ENCODE results near the gene KLHL2.
A peak's percentile ranks its signal among the peaks of the same experiment; 100 is the strongest.
"Not testable (repeated sequence)": the region's sequence is repeated elsewhere in the genome, so short reads cannot be mapped to it uniquely, and the experiment has no call there.

The KLHL2 gene

GRCh38 chr4:165336743-165337142 is 129.4 kb downstream of the KLHL2 start:
- DNase-seq (ENCODE audit: low read depth) = no peak
- TF ChIP-seq CTCF (IDR thresholded peaks at IDR 0.05; ENCODE audit: insufficient read depth, low read depth, low read length, missing control alignments) = no peak
- no peak overlapping the region for H3K4me3 ChIP-seq (ENCODE audit: low read length)

- DNase-seq (ENCODE audit: low read depth); H3K4me3 ChIP-seq (ENCODE audit: low read length): not testable (repeated sequence)
Measured at GRCh38 chr4:165342340-165342739, 135.0 kb downstream of the KLHL2 start.

- TF ChIP-seq CTCF (IDR thresholded peaks at IDR 0.05; ENCODE audit: insufficient read depth, low read depth, low read length, missing control alignments) = peak; percentile 58
- H3K4me3 ChIP-seq (ENCODE audit: low read length) = no peak overlapping the region
- peak; percentile 51 for DNase-seq (ENCODE audit: low read depth)
Measured at GRCh38 chr4:165343353-165344191, 136.2 kb downstream of the KLHL2 start.

GRCh38 chr4:165345666-165346417 is 138.5 kb downstream of the KLHL2 start:
- no peak overlapping the region for H3K4me3 ChIP-seq (ENCODE audit: low read length)
- TF ChIP-seq CTCF (IDR thresholded peaks at IDR 0.05; ENCODE audit: insufficient read depth, low read depth, low read length, missing control alignments) = peak; percentile 18
- no peak for DNase-seq (ENCODE audit: low read depth)

GRCh38 chr4:165347647-165348569 is 140.5 kb downstream of the KLHL2 start:
- no peak for TF ChIP-seq CTCF (IDR thresholded peaks at IDR 0.05; ENCODE audit: insufficient read depth, low read depth, low read length, missing control alignments)
- no peak overlapping the region for H3K4me3 ChIP-seq (ENCODE audit: low read length)
- DNase-seq (ENCODE audit: low read depth) = no peak

- no peak for TF ChIP-seq CTCF (IDR thresholded peaks at IDR 0.05; ENCODE audit: insufficient read depth, low read depth, low read length, missing control alignments)
- H3K4me3 ChIP-seq (ENCODE audit: low read length) = no peak overlapping the region
- no peak for DNase-seq (ENCODE audit: low read depth)
Measured at GRCh38 chr4:165351359-165352130, 144.2 kb downstream of the KLHL2 start.
